ENCODE data around the gene KCNB1. TPM values are rescaled to one million over a fixed set of nuclear protein-coding genes. Genes with fewer than 3 reads are reported as not detected.
A peak's percentile ranks its signal among the peaks of the same experiment; 100 is the strongest.

KCNB1 gene
- total RNA-seq, 1 experiment from 2014 or later = 0.68 TPM

DNA sequence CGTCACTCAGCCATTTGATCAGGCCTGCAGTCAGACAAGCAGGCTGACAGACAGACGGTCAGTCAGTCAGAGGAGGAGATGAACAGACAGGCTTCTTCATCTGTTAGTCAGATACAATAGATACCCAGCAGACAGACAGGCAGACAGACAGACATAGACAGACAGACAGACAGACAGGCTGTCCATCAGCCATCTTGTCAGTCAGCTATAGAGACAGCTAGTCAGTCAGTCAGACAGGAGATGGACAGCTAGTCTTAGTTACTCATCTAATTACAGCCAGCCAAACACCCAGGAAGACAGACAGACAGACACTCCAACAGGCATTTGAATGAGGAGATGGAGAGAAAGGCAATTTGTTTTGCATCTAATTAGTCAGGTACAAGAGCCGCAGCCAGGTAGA is 36.4 kb downstream of the KCNB1 start:
- Mint-ChIP-seq H3K4me3 (no peak overlapping the region), H3K27me3 (ENCODE audit: low read depth) (no peaks in the 10 kb centered on the region; the same call in 1 of the 2 replicates), H3K36me3 (ENCODE audit: insufficient read depth in 1 of 3, low read depth in 3 of 3) (0 out of 7 replicates have a peak, but pooled peaks cover 0 to 5% (median 0%) of the 10 kb centered on the region in 3 experiments), H3K27ac (peak overlapping the region in 2 of 3 experiments; percentile 0 to 6; a peak in 2 of 7 replicates), H3K9me3 (no peaks in the 10 kb centered on the region), H3K4me1 (peaks cover 39 to 57% of the 10 kb centered on the region in 2 experiments)
- no peaks in the 10 kb centered on the region for H3K79me2 ChIP-seq (ENCODE audit: insufficient read depth, low read length)
- no peak overlapping the region for H3T11ph ChIP-seq (ENCODE audit: low read length)
- no peaks in the 10 kb centered on the region for H3K9me3 ChIP-seq (ENCODE audit: control insufficient read depth, low read depth, low read length)
- no peaks in the 10 kb centered on the region for H3K27me3 ChIP-seq (ENCODE audit: insufficient read depth, low read length)
- H3K56ac ChIP-seq (ENCODE audit: insufficient read length, low read depth, low read length) = no peak overlapping the region
- no peak overlapping the region for H2BK20ac ChIP-seq (ENCODE audit: low read depth, low read length, poor library complexity, severe bottlenecking)
- peaks cover 6% of the 10 kb centered on the region; the same call in 1 of the 2 replicates for H3K4me1 ChIP-seq (ENCODE audit: insufficient read depth, low read length)
- no CpG with 5 or more reads among the region's 3 CpGs for WGBS (ENCODE audit: extremely low coverage, insufficient read length, low lambda C conversion rate)
- no peak overlapping the region for H3K4ac ChIP-seq (ENCODE audit: low read depth, low read length)
- no peak overlapping the region for H4K8ac ChIP-seq (replicated peaks; ENCODE audit: insufficient read length, low read depth, low read length)
- H2BK12ac ChIP-seq (ENCODE audit: insufficient read length, low read depth, low read length) = no peak overlapping the region
- no peak overlapping the region for H3K27ac ChIP-seq (ENCODE audit: insufficient read length, low read depth, low read length)
- H2BK120ac ChIP-seq (ENCODE audit: low read depth, low read length, poor library complexity, severe bottlenecking) = no peak overlapping the region
- H4K91ac ChIP-seq (ENCODE audit: insufficient read length, low read depth, low read length) = no peak overlapping the region
- H3K23me2 ChIP-seq (ENCODE audit: insufficient read length, low read depth, low read length, poor library complexity, severe bottlenecking) = no peaks in the 10 kb centered on the region
- no peak overlapping the region for H3K14ac ChIP-seq (ENCODE audit: insufficient read depth, low read length)
- no peaks in the 10 kb centered on the region for H3K79me1 ChIP-seq (ENCODE audit: insufficient read depth, low read depth, low read length, poor library complexity, severe bottlenecking)
- no peak overlapping the region for H3K18ac ChIP-seq (ENCODE audit: insufficient read length, low read depth, low read length)
- DNase-seq = no peak
- H2AK5ac ChIP-seq (ENCODE audit: insufficient read length, low read length) = no peak overlapping the region
- no peak overlapping the region for H3K23ac ChIP-seq (ENCODE audit: insufficient read length, low read depth, low read length)
- no peak overlapping the region for H2AFZ ChIP-seq (ENCODE audit: low read length)
- no peak overlapping the region for H2BK5ac ChIP-seq (ENCODE audit: insufficient read length, low read length)
- no peak overlapping the region for H3K4me2 ChIP-seq (ENCODE audit: insufficient read depth, insufficient read length, low read length)
- H4K5ac ChIP-seq (ENCODE audit: insufficient read length, low read depth, low read length) = no peak overlapping the region
- no peak for TF ChIP-seq CTCF (conservative IDR thresholded peaks at IDR 0.05)
- H4K20me1 ChIP-seq (ENCODE audit: control insufficient read depth, insufficient read depth, insufficient read length) = no peaks in the 10 kb centered on the region
- H3K9ac ChIP-seq (ENCODE audit: extremely low read depth, insufficient read length, low read length) = no peak overlapping the region
- no peak overlapping the region for H2BK15ac ChIP-seq (ENCODE audit: low read depth, low read length)

Measured in H9 (cell line).